ENCODE measurements around the gene KIAA1210. TPM values are rescaled to one million over a fixed set of nuclear protein-coding genes. Genes with fewer than 3 reads are reported as not detected.

KIAA1210 gene
- total and polyA plus RNA-seq, 2 experiments from 2014 or later, result not detected

- H3K9me3 Mint-ChIP-seq, result no peaks in the 10 kb centered on the region
- ATAC-seq (no peak), DNase-seq (ENCODE audit: low spot score) (no peak)
- no peak overlapping the region for H3K4me2 ChIP-seq
- no peak overlapping the region for H3K27ac Mint-ChIP-seq
- H3K27ac ChIP-seq (ENCODE audit: low read depth), result no peak overlapping the region
- H3K4me3 ChIP-seq, result no peak overlapping the region
- no peak overlapping the region for H2AFZ ChIP-seq
- H3K4me1 Mint-ChIP-seq, result peaks cover 6% of the 10 kb centered on the region
- no peak for TF ChIP-seq EZH2phosphoT487 (IDR thresholded peaks at IDR 0.05; ENCODE audit: unreplicated experiment)
- no peak for TF ChIP-seq POLR2AphosphoS5 (IDR thresholded peaks at IDR 0.05; ENCODE audit: low read depth)
- no peak for TF ChIP-seq JUNB (IDR thresholded peaks at IDR 0.05; ENCODE audit: unreplicated experiment)
- TF ChIP-seq ETS1 (IDR thresholded peaks at IDR 0.05), result no peak
- no peak for TF ChIP-seq NANOG (IDR thresholded peaks at IDR 0.05; ENCODE audit: borderline replicate concordance)
- no peak for TF ChIP-seq REST (IDR thresholded peaks at IDR 0.05; ENCODE audit: unreplicated experiment)
- no peak for TF ChIP-seq EZH2 (IDR thresholded peaks at IDR 0.05; ENCODE audit: low read depth, unreplicated experiment)
- no peak for TF ChIP-seq ZNF462 (CRISPR knock-in tag; IDR thresholded peaks at IDR 0.05)
- no peak for TF ChIP-seq ZNF331 (CRISPR knock-in tag; IDR thresholded peaks at IDR 0.05; ENCODE audit: low read depth)
- TF ChIP-seq CREB1 (CRISPR knock-in tag; IDR thresholded peaks at IDR 0.05; ENCODE audit: low read depth), result no peak
- no peak for TF ChIP-seq ZNF114 (CRISPR knock-in tag; IDR thresholded peaks at IDR 0.05)
- no peak for TF ChIP-seq CTCF (conservative IDR thresholded peaks at IDR 0.05; ENCODE audit: low read depth in 2 of 2)
- H4K20me1 ChIP-seq (replicated peaks; ENCODE audit: insufficient read depth), result no peaks in the 10 kb centered on the region
- no peaks in the 10 kb centered on the region for H3K36me3 Mint-ChIP-seq (ENCODE audit: low read depth)
- H3K4me3 Mint-ChIP-seq, result no peak overlapping the region
- H3K27me3 Mint-ChIP-seq (ENCODE audit: insufficient read depth, low read depth, poor library complexity), result peaks cover 3% of the 10 kb centered on the region
- no peaks in the 10 kb centered on the region for H3F3A ChIP-seq (replicated peaks; ENCODE audit: low read depth)
- no peaks in the 10 kb centered on the region for H3K79me2 ChIP-seq (replicated peaks; ENCODE audit: insufficient read depth)
- H3K27me3 ChIP-seq (ENCODE audit: insufficient read depth), result no peaks in the 10 kb centered on the region
- no peaks in the 10 kb centered on the region for H3K9me2 ChIP-seq (ENCODE audit: insufficient read depth)
- H3K36me3 ChIP-seq (ENCODE audit: insufficient read depth), result no peaks in the 10 kb centered on the region
- no peaks in the 10 kb centered on the region; the same call in 1 of the 2 replicates for H3K4me1 ChIP-seq (ENCODE audit: insufficient read depth)
Observed at GRCh38 chrX:119095936-119096335, 31.7 kb downstream of the KIAA1210 start.

Data from GM23338 (cell line).